Daoy (cell line): Measurements from ENCODE around the gene TSPAN15. TPM values are rescaled to one million over a fixed set of nuclear protein-coding genes. Genes with fewer than 3 reads are reported as not detected.
"Not testable (repeated sequence)": the region's sequence is repeated elsewhere in the genome, so short reads cannot be mapped to it uniquely, and the experiment has no call there.

Experiments
- DNase-seq: peaks from one replicate; pipeline ENCODE4 v3.0.0-alpha.2; 2015; ENCODE audit warnings: low read depth
- total RNA-seq: library from RNA; depleted of rRNA; stranded (reverse); fragments of >200 nt; shearing (Covaris generic); gene quantifications from 2 replicates; pipeline ENCODE4 v1.2.3, GENCODE V29; 2014

Gene TSPAN15
- total RNA-seq, 1 experiment from 2014 or later = 4.6 TPM

DNA sequence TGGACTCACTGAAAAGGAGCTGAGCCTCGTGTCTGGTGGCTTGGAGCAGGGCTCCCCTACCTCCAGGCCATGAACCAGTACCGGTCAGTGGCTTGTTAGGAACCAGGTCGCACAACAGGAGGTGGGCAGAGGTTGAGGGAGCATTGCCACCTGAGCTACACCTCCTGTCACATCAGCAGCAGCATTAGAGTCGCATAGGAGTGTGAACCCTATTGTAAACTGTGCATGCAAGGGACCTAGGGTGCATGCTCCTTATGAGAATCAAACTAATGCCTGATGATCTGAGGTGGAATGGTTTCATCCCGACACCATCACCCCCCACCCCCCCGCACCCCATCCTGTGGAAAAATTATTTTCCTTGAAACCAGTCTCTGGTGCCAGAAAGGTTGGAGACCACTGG lies 50.4 kb downstream of the TSPAN15 start:
- no peak for DNase-seq

DNA sequence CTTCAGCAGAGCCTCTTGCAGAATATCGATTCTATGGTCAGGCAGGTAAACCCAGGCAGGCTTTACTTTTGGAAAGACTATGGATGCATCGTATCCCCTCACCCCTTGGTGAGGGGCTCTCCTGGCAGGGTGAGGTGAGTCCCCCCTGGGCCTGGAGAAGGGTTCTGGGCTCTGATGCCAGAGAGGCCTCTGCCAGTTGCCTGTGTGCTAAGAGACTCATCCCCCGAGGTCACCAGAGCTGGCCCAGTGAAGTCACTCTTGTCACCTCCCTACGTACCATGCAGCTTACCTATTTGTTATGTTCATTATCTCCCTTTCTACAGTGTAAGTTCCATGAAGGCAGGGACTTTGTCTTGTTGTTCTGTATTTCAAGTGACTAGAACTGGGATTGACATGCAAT lies 51.3 kb downstream of the TSPAN15 start:
- DNase-seq = no peak

DNA sequence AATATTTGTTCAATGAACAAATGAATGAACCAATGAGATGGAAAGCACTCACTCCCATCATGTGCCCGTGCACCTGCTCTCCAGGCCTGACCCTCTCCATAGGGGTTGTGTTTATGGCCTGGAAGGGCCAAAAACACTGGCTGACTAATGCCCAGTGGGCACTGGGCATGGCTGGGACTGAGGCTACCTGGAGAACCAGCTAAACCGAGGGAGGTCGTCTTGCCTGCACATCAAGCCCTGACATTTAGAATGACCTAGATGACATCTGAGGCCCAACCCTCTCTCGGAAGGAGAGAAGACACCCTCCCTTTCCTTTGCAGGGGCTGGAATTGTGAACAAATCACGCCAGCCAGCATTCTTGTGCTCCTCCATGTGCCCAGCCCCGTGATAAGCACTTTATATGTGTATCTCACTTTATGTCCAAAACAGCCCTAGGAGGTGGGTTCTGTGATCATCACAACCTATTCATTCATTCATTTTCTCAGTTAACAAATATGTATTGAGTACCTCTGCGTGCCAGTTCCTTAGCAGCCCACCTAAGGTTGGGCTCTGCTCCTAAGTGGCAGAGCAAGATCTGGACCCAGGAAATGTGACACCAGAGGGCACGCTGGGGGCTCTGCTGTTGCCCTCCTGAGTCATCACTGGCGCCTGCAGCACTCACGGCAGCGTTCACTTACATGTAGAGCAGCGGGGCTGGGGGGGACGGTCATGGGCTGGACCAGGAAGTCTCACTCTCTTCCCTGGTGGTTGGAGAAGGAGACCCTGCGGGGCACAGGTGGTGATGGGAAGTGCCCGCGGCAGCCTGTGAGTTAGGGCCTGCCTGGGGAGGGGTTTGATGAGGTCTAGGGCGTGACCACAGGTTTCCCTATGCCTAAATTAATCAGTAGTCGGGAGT lies 52.0 kb downstream of the TSPAN15 start:
- DNase-seq = no peak

- no peak for DNase-seq
Measured at GRCh38 chr10:69503896-69504265, 52.6 kb downstream of the TSPAN15 start.

- no peak for DNase-seq
Measured at GRCh38 chr10:69504576-69505250, 53.4 kb downstream of the TSPAN15 start.

DNA sequence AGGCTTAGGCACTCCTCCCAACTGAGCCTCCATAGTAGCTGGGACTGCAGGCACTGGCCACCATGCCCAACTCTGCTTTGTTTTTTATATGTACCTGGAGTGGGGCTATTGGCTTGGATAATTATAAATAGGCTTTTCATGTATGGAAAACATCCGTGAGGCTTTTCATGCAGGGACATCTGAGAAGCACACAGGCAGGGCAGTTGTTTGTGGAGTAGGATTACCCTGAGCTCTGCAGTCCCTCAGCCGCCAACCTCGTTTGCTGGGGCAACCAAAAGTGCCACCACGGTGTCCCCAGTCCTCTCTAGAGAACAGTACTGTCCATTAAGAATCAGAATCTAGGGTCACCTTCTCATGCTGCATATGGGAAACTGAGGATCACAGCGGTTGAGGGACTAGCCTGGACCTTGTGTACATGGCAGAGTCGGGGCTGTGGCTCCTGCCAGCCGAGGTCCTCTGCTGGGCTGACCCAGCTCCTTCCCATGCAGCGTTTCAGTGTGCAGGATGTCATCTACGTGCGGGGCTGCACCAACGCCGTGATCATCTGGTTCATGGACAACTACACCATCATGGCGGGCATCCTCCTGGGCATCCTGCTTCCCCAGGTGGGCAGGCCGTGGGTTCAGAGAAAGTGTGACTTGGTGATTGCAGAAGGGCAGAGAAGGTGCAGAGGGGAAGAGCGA lies 54.5 kb downstream of the TSPAN15 start:
- no peak for DNase-seq

- DNase-seq = no peak
Measured at GRCh38 chr10:69506487-69506833, 55.2 kb downstream of the TSPAN15 start.

DNA sequence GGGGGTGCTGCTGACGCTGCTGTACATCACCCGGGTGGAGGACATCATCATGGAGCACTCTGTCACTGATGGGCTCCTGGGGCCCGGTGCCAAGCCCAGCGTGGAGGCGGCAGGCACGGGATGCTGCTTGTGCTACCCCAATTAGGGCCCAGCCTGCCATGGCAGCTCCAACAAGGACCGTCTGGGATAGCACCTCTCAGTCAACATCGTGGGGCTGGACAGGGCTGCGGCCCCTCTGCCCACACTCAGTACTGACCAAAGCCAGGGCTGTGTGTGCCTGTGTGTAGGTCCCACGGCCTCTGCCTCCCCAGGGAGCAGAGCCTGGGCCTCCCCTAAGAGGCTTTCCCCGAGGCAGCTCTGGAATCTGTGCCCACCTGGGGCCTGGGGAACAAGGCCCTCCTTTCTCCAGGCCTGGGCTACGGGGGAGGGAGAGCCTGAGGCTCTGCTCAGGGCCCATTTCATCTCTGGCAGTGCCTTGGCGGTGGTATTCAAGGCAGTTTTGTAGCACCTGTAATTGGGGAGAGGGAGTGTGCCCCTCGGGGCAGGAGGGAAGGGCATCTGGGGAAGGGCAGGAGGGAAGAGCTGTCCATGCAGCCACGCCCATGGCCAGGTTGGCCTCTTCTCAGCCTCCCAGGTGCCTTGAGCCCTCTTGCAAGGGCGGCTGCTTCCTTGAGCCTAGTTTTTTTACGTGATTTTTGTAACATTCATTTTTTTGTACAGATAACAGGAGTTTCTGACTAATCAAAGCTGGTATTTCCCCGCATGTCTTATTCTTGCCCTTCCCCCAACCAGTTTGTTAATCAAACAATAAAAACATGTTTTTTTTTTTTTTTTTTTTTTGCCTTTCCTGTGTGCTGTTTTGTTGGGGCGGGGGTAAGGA lies 55.8 kb downstream of the TSPAN15 start:
- DNase-seq = no peak

DNA sequence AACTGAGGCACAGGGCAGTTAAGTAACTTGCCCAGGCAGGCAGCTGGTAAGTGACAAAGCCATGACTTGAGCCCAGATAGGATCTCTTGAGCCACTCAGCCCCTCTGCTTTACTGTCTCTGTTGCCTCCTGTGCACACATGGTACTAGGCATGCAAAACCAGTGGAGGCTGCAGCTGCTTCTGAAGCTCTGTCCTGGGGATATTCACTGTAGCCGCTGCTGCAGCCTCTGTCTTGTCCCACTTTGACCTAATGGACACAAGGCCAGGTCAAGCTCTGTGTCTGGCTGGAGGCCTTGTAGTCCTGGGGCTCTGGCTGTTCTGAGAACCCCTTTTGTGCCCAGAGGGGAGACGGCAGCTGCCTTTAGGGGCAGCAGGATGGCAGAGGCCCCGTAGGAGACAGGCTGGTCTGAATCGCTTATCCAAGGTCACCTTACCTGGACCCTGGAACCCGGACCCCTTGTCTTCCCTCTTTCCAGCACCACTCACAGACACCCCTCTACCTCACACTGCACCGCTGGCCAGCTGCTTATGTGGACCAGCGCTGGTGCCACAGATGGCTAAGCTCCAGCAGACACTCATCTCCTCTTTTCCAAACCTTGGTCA lies 57.6 kb downstream of the TSPAN15 start:
- DNase-seq = no peak

GRCh38 chr10:69512901-69513300 lies 61.6 kb downstream of the TSPAN15 start:
- DNase-seq = no peak

DNA sequence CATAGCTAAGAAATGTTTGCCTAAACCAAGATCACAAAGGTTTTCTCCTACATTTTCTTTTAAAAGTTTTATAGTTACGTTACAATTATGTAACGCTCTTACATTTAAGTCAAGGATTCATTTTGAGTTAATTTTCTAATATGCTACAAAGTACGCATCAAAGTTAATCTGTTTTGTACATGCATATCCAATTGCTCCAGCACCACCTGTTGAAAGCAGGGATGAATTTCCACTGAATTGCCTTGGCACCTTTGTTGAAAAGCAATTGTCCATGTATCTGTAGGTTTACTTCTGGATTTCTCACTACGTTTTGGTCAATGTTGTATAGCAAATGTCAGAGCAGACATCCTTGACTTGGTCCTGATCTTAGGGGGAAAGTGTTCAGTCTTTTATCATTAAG lies 62.4 kb downstream of the TSPAN15 start:
- DNase-seq = no peak

DNA sequence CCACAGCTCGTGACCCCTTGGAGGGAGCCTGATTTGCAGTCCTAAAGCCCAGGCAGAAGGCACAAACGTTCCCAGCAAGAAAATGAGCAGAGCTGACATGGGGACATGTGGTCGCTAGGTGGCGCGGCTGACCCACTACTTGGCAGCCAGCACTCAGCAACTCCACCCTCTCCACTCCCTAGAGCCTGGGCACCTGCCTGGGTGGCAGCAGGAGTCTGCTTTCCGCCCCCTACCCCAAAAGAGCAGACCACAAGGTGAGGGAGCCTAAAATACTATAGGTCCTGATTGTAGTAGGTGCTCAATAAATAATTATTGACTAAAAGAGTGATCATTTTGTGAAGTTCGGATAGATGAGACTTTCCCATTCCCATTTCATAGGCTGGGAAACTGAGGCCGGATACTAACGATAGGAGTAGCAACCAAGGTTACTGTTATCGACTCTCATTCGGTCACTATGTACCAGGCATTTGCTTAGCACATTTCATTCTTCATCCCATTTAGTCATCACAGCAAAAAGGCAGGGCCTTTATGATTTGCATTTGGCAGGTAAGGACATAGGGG lies 64.5 kb downstream of the TSPAN15 start:
- peak; percentile 69 for DNase-seq

- peak; percentile 32 for DNase-seq
Measured at GRCh38 chr10:69516316-69516715, 65.1 kb downstream of the TSPAN15 start.

- no peak for DNase-seq
Measured at GRCh38 chr10:69516796-69517195, 65.5 kb downstream of the TSPAN15 start.

- no peak for DNase-seq
Measured at GRCh38 chr10:69517271-69517848, 66.1 kb downstream of the TSPAN15 start.

DNA sequence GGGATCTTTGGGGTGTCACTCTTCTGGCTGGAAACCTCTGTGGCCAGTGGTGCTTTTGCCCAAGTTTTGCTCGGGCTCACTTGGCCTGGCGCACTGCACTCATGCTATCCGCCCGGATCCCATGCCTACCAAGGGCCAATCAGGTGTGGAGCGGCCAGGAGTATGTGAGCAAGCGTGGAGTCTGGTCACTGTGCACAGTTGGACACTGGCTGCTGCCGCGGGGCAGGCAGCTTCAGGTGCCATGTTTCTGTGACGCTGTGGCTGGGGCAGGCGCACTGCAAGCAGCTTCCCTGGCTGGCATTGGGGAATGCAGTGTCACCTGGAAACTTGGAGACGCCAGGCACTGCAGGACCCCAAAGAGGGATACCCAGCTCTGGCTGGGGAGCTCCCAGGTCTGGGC lies 76.7 kb downstream of the TSPAN15 start:
- no peak for DNase-seq

DNA sequence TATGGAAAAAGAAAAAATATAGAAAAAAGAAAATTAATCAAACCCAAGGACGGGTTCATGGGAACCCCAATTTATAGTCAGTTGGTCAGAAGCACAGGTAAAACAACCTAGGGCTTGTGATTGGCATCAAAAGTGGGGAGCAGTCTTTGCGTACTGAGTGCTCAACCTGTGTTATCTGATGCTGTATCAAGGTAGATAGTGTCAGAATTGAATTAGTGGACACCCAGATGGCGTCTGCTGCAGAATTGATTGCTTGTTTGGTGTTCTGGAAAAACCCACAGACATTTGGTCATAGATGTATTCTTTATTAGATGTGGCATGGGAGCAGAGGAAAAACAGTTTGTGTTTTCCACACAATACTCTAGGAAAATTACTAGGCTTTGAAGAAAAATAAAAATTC lies 82.4 kb downstream of the TSPAN15 start:
- DNase-seq = no peak

DNA sequence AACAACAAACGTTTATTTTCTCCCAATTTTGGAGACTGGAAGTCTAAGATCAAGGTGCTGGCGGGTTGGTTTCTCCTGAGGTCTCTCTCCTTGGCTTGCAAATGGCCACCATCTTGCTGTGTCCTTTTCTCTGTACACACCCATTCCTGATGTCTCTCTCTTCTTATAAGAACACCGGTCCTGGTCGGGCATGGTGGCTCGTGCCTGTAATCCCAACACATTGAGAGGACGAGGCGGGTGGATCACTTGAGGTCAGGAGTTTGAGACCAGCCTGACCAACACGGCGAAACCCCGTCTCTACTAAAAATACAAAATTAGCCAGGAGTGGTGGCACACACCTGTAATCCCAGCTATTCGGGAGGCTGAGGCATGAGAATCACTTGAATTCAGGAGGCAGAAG lies 85.3 kb downstream of the TSPAN15 start:
- DNase-seq = not testable (repeated sequence)

DNA sequence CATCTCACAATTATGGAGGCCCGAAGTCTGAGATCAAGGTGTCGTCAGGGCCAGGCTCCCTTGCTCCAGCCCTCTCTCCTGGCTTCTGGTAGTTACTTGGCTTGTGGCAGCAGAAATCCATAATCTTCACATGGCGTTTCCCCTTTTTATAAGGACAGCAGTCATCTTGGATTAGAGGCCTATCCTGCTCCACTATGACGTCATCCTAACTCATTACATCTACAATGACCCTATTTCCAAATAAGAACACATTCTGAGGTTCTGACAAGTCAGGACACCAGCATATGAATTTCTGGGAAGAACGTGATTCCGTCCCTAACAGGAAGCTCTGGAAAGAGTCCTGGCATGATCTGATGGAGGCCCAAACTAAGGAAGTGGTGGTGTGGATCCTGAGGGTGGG lies 86.2 kb downstream of the TSPAN15 start:
- DNase-seq = no peak

DNA sequence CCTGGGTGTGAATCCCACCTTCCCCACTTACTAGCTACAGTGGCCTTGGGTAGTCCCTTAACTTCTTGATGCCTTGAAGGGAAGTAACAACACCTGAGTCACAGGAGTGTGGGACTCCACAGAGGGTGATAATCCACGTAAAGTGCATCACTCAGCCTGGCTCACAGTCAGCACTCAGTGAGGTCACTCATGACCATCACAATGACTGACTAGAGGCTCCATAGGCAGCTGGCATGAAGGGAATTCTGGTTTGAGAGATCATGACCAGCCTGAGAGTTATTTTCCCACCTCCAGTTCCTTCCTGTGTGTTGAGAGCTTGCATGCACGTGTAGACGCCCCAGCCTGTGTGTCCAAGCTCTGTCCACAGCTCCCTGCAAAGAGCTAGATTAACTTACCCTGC lies 87.2 kb downstream of the TSPAN15 start:
- DNase-seq = no peak

DNA sequence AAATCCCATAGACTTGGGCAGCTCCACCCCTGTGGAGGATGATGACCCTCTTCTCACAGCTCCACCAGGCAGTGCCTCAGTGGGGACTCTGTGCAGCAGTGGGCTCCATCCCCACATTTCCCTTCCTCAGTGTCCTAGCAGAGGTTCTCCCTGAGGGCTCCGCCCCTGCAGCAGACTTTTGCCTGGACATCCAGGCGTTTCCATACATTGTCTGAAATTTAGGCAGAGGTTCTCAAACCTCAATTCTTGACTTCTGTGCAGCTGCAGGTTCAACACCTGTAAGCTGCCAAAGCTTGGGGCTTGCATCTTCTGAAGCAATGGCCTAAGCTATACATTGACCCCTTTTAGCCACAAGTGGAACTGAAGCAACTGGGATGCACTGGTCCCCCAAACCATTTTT lies 90.2 kb downstream of the TSPAN15 start:
- DNase-seq = no peak
